HEK293 (cell line): Measurements from ENCODE around the gene ANKRD23.

Experiments used
- CTCF ChIA-PET: fragments of 350-600 bp; formaldehyde crosslinking; extraction: SDS; loops from one replicate; lab custom pipeline; 2021; ENCODE audit warnings: antibody characterized with exemption; lab: Yijun Ruan, JAX
- POLR2A ChIA-PET: fragments of 300-600 bp; formaldehyde crosslinking; extraction: SDS; loops from one replicate; lab custom pipeline; 2020; ENCODE audit warnings: antibody characterized with exemption, inconsistent platforms; lab: Yijun Ruan, JAX
- H3K27ac ChIP-seq: fragments of 200-500 bp; sonication (Bioruptor generic); 2 replicates; pipeline ENCODE4 v1.5.1; 2014; ENCODE audit warnings: low read depth, low read length, control low read depth, inconsistent platforms; ENCODE audit errors: extremely low read depth
- H3K36me3 ChIP-seq, 2 experiments: fragments of 200-500 bp in 1 of 2; sonication (Bioruptor generic) in 1 of 2; 1 replicate in 1 of 2; 2 replicates in 1 of 2; pipeline ENCODE4 v1.5.1; 2014 to 2017; ENCODE audit warnings: inconsistent platforms in 2 of 2, low read length in 2 of 2; ENCODE audit not compliant: control insufficient read depth in 2 of 2, insufficient read depth in 1 of 2
- H3K4me1 ChIP-seq: fragments of 200-500 bp; sonication (Bioruptor generic); 2 replicates; pipeline ENCODE4 v1.5.1; 2014; ENCODE audit warnings: mild to moderate bottlenecking, low read length, inconsistent platforms; ENCODE audit not compliant: control insufficient read depth, insufficient read depth
- H3K4me3 ChIP-seq: 2 replicates; pipeline ENCODE4 v1.5.1; 2011; ENCODE audit warnings: low read depth, mild to moderate bottlenecking, control low read depth, low read length, moderate library complexity
- H3K9me3 ChIP-seq: fragments of 200-500 bp; sonication (Bioruptor generic); 2 replicates; pipeline ENCODE4 v1.5.1; 2014; ENCODE audit warnings: low read depth, low read length, inconsistent platforms; ENCODE audit not compliant: control insufficient read depth, insufficient read depth
- GLIS1 ChIP-seq: fragments of 450-650 bp; formaldehyde crosslinking; IDR thresholded peaks from 2 replicates; pipeline ENCODE4 v1.5.1; 2016; ENCODE audit warnings: missing biosample characterization, missing genetic modification characterization
- HOXA7 ChIP-seq: sonication (generic); formaldehyde crosslinking; IDR thresholded peaks from 2 replicates; pipeline ENCODE4 v1.8.1; 2022; ENCODE audit warnings: missing genetic modification reagents, borderline replicate concordance
- PATZ1 ChIP-seq: fragments of 450-650 bp; formaldehyde crosslinking; IDR thresholded peaks from 2 replicates; pipeline ENCODE4 v1.5.1; 2016; ENCODE audit warnings: missing biosample characterization, missing genetic modification characterization
- SCRT1 ChIP-seq: fragments of 450-650 bp; formaldehyde crosslinking; IDR thresholded peaks from 2 replicates; pipeline ENCODE4 v1.5.1; 2016; ENCODE audit warnings: missing biosample characterization, missing genetic modification characterization, borderline replicate concordance
- SP2 ChIP-seq: fragments of 450-650 bp; formaldehyde crosslinking; IDR thresholded peaks from 2 replicates; pipeline ENCODE4 v1.5.1; 2016; ENCODE audit warnings: missing biosample characterization, missing genetic modification characterization
- SP3 ChIP-seq: fragments of 450-650 bp; formaldehyde crosslinking; IDR thresholded peaks from 2 replicates; pipeline ENCODE4 v1.5.1; 2016; ENCODE audit warnings: missing biosample characterization, missing genetic modification characterization
- ZBTB26 ChIP-seq: fragments of 450-650 bp; formaldehyde crosslinking; optimal IDR thresholded peaks from 2 replicates; pipeline ENCODE3; 2016; ENCODE audit warnings: missing biosample characterization, mild to moderate bottlenecking, missing genetic modification characterization
- ZBTB48 ChIP-seq: fragments of 450-650 bp; formaldehyde crosslinking; IDR thresholded peaks from 2 replicates; pipeline ENCODE4 v1.5.1; 2016; ENCODE audit warnings: missing biosample characterization, missing genetic modification characterization
- ZBTB8A ChIP-seq: fragments of 450-650 bp; formaldehyde crosslinking; IDR thresholded peaks from 2 replicates; pipeline ENCODE4 v1.5.1; 2016; ENCODE audit warnings: missing biosample characterization, missing genetic modification characterization
- ZFHX2 ChIP-seq: fragments of 450-650 bp; formaldehyde crosslinking; conservative IDR thresholded peaks from 2 replicates; pipeline ENCODE4 v1.5.1; 2016; ENCODE audit warnings: missing biosample characterization, missing genetic modification characterization
- ZFP3 ChIP-seq: fragments of 450-650 bp; formaldehyde crosslinking; IDR thresholded peaks from 2 replicates; pipeline ENCODE4 v1.5.1; 2016; ENCODE audit warnings: low read depth, missing biosample characterization, missing genetic modification characterization
- ZIC2 ChIP-seq: fragments of 450-650 bp; formaldehyde crosslinking; IDR thresholded peaks from 2 replicates; pipeline ENCODE4 v1.5.1; 2016; ENCODE audit warnings: missing biosample characterization, missing genetic modification characterization
- ZNF211 ChIP-seq: fragments of 450-650 bp; formaldehyde crosslinking; IDR thresholded peaks from 2 replicates; pipeline ENCODE4 v1.5.1; 2016; ENCODE audit warnings: low read depth, missing biosample characterization, missing genetic modification characterization
- ZNF362 ChIP-seq: fragments of 450-650 bp; formaldehyde crosslinking; IDR thresholded peaks from 2 replicates; pipeline ENCODE4 v1.5.1; 2016; ENCODE audit warnings: missing biosample characterization, missing genetic modification characterization
- ZNF398 ChIP-seq: fragments of 450-650 bp; formaldehyde crosslinking; IDR thresholded peaks from 2 replicates; pipeline ENCODE4 v1.5.1; 2017; ENCODE audit warnings: missing biosample characterization, missing genetic modification characterization
- ZNF629 ChIP-seq: fragments of 450-650 bp; formaldehyde crosslinking; IDR thresholded peaks from 2 replicates; pipeline ENCODE4 v1.5.1; 2017; ENCODE audit warnings: missing biosample characterization, missing genetic modification characterization
- ZNF776 ChIP-seq: fragments of 450-650 bp; formaldehyde crosslinking; IDR thresholded peaks from 2 replicates; pipeline ENCODE4 v1.5.0; 2017; ENCODE audit warnings: missing biosample characterization, missing genetic modification characterization, borderline replicate concordance
- ZNF830 ChIP-seq: fragments of 450-650 bp; IDR thresholded peaks from 2 replicates; pipeline ENCODE4 v1.5.0; 2018; ENCODE audit warnings: missing biosample characterization, missing genetic modification characterization, low read depth, mild to moderate bottlenecking, moderate library complexity

Gene ANKRD23

GRCh38 chr2:96870626-96871255 lies 26.9 kb upstream of the ANKRD23 start (continued):
- TF ChIP-seq HOXA7: no peak
- peak; percentile 93 for TF ChIP-seq SCRT1 (tag by site-specific recombination)
- TF ChIP-seq ZNF362 (tag by site-specific recombination): no peak
- no peak for TF ChIP-seq ZNF776 (tag by site-specific recombination)
- TF ChIP-seq, all 188 proteins: peak for 7

GRCh38 chr2:96869822-96870625 lies 26.2 kb upstream of the ANKRD23 start, which contains the start of gene SEMA4C:
Gene SEMA4C, minus strand, starts transcription at chr2:96870080. Its CDS starts 2,194 bp downstream, at chr2:96867886.
- CTCF ChIA-PET: interaction anchor here (2.3 to 3.9 kb wide), 3 partner anchors 12 to 81 kb away, joined by 8 to 33 read pairs (median 9); partner anchors contain the start of gene ANKRD39
- H3K4me3 ChIP-seq: peak within 1 kb of the TSS; percentile 87
- TF ChIP-seq ZNF211 (tag by site-specific recombination): no peak
- peak; percentile 61 for TF ChIP-seq SP3 (tag by site-specific recombination)
- peak; percentile 63 for TF ChIP-seq ZBTB8A (tag by site-specific recombination)
- TF ChIP-seq ZNF398 (tag by site-specific recombination): peak; percentile 72
- TF ChIP-seq PATZ1 (tag by site-specific recombination): peak; percentile 27; the same call in 1 of the 2 replicates
- TF ChIP-seq GLIS1: peak; percentile 26; the same call in 1 of the 2 replicates
- TF ChIP-seq ZNF629 (tag by site-specific recombination): 0 out of 2 replicates have a peak, but pooled peaks have one; percentile 33
- no peak for TF ChIP-seq ZBTB48 (tag by site-specific recombination)
- no peak for TF ChIP-seq ZNF830 (tag by site-specific recombination)
- peak; percentile 55; the same call in 1 of the 2 replicates for TF ChIP-seq ZIC2
- peak; percentile 33; the same call in 1 of the 2 replicates for TF ChIP-seq ZFHX2
- 0 out of 2 replicates have a peak, but pooled peaks have one; percentile 20 for TF ChIP-seq SP2 (tag by site-specific recombination)
- TF ChIP-seq ZBTB26: peak; percentile 56
- no peak for TF ChIP-seq ZFP3 (tag by site-specific recombination)
- TF ChIP-seq, all 188 proteins: peak for 10
- H3K27ac ChIP-seq: peak within 1 kb of the TSS; percentile 93
- POLR2A ChIA-PET: interaction anchor here (1.2 to 1.9 kb wide), 2 partner anchors 12 to 53 kb away, joined by 4 to 8 read pairs; partner anchors contain the start of gene ANKRD39
- H3K4me1 ChIP-seq: peaks cover 3% of the 10 kb centered on the region; the same call in 1 of the 2 replicates
- H3K9me3 ChIP-seq: no peaks in the 10 kb centered on the region
- peaks cover 0 to 27% of the 10 kb centered on the region in 2 experiments; a peak in 1 of 3 replicates for H3K36me3 ChIP-seq
